ENCODE measurements around the gene AHCYL2.

AHCYL2 gene

DNA sequence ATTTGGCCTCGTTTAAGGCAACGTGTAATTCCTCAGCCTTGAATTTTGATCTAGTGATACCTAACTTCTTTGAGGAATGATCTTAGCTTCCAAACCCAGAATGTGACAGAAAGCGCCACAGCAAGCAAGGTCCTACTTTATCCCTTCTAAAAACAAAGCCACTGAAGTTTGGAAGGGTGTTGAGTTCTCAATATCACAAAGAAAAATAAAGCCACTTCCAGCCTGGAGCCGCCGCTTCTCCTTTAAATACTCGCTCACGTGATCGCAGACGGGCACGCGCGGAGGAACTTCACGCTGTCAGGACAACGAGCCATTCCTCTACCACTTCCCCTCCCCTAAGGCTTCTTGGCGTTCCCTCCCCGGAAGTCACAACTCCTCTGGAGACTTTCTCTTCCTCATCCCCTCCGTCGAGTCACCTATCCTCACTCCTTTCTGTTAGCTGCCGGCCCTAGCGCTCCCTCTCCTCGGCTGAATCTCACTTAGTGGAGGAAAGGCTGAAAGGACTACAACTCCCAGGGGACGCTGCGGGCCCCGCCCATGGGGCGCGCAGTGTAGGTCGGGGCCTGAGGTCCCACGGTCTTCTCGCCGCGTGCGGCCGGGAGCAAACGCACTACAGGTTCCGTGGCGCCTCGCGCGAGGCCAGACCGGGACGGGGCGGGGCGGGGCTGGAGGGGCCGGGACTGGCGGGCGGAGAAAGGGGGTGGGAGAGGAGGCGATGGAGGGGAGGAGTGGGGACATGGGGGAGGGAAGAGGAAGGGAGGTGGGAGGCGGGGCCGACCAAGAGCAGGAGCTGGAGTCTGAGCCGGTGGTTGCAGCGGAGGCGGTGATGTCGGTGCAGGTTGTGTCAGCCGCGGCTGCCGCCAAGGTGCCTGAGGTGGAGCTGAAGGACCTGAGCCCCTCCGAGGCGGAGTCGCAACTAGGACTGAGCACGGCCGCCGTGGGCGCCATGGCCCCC lies at the start of gene AHCYL2:
Gene AHCYL2, plus strand, starts transcription at position 780 of the 955 bp plus-strand sequence.
- DNase-seq = peak; percentile 99

- no peak for DNase-seq
Observed at GRCh38 chr7:129176916-129177710, 47.7 kb upstream of the AHCYL2 start.

DNA sequence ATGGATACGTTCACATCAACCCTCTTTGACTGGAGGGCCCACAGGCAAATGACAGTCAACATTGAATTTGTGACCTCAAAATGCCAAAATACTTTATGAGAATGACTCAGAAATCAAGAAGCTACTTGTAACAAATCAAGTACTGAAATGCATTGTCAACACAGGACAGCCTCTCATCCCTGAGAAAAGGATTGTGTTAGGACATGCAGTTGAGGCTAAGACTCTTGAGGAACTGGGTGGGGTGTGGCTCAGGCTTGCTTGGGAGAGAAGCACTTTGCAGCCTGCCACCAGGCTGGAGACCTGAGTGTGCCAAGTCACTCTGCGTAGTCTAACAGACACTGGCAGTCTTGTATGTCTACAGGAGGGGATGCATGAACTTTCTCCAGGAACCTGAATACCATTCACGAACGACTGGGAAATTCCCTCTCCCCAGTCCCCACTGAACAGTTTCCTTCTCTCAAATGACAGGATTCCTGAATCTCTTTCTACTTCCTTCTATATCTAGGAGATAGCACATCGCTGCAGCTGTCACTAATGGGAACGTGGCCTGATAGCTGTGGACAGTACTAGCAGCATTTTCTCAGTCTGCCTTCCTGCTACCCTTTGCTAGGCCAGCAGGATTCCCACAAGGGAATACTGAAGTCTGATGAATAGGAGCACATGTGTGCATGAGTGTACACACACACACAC lies 39.7 kb upstream of the AHCYL2 start:
- DNase-seq = no peak

GRCh38 chr7:129186749-129187260 lies 38.0 kb upstream of the AHCYL2 start:
- no peak for DNase-seq

- no peak for DNase-seq
Observed at GRCh38 chr7:129187681-129188371, 37.0 kb upstream of the AHCYL2 start.

GRCh38 chr7:129188372-129188891 lies 36.4 kb upstream of the AHCYL2 start, which contains the start of gene SMO:
Gene SMO (plus strand): TSS chr7:129188633. CDS start chr7:129189152, 519 bp downstream.
- peak; percentile 94 for DNase-seq

GRCh38 chr7:129188892-129189660 lies 35.8 kb upstream of the AHCYL2 start:
- DNase-seq = peak; percentile 55

- DNase-seq = no peak
Observed at GRCh38 chr7:129189661-129190310, 35.0 kb upstream of the AHCYL2 start.

- DNase-seq = no peak
Observed at GRCh38 chr7:129191272-129191671, 33.6 kb upstream of the AHCYL2 start.

DNA sequence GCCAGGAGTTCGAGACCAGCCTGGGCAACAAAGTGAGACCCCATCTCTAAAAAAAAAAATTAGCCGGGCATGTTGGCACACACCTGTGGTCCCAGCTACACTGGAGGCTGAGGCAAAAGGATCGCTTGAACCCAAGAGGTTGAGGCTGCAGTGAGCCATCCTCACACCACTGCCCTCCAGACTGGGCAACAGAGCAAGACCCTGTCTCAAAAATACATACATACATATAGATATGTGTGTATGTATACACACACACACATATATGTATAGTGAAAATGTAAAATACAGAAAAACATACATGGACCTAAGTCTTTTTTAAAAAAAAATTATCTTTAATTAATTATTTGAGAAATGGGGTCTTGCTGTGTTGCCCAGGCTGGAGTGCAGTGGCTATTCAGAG lies 30.9 kb upstream of the AHCYL2 start:
- no peak for DNase-seq

- no peak for DNase-seq
Observed at GRCh38 chr7:129197771-129198170, 27.1 kb upstream of the AHCYL2 start.

DNA sequence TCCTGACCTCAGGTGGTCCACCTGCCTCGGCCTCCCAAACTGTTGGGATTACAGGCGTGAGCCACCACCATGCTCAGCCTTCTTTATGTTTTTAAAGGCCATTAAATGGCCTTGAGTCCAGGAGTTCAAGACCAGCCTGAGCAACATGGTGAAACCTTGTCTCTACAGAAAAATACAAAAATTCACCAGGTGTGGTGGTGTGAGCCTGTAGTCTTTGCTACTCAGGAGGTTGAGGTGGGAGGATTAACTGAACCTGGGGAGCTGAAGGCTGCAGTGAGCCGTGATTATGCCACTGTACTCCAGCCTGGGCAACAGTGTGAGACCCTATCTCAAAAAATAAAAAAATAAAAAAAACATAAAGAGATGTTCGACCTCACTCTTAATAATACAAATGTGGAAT lies 25.4 kb upstream of the AHCYL2 start:
- no peak for DNase-seq

DNA sequence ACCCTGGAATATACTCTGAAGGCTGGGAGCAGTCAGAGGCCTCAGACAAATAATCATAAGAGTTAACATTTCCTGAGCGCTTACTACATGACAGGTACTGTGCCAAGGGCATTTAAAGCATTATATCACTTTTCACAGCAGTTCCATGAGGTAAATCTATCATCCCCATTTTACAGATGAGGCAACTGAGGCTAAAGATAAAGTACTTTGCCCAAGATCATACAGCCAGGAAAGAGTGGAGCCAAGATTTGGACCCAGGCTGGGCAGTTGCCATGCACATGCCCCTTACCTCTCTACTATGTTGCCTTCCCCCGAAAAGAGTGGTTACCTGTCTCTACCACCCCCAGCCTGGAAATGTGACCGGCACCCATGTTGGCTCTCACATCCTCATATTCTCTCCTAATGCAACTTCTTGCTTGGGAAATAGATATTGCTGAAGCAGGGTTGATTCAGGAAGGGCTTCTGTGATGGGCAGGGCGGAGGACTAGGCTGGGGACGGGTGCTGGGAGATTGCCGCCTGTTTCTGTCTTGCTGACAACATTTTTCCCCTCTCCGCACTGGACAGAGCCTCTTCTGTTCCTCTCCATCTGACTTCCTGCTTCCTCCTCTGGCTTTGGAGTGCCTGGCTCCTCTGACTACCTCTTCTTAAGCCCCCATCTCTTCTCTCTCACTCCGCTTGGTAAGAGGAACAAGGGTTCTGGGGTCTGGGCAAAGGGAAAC lies 22.6 kb upstream of the AHCYL2 start:
- DNase-seq = no peak

DNA sequence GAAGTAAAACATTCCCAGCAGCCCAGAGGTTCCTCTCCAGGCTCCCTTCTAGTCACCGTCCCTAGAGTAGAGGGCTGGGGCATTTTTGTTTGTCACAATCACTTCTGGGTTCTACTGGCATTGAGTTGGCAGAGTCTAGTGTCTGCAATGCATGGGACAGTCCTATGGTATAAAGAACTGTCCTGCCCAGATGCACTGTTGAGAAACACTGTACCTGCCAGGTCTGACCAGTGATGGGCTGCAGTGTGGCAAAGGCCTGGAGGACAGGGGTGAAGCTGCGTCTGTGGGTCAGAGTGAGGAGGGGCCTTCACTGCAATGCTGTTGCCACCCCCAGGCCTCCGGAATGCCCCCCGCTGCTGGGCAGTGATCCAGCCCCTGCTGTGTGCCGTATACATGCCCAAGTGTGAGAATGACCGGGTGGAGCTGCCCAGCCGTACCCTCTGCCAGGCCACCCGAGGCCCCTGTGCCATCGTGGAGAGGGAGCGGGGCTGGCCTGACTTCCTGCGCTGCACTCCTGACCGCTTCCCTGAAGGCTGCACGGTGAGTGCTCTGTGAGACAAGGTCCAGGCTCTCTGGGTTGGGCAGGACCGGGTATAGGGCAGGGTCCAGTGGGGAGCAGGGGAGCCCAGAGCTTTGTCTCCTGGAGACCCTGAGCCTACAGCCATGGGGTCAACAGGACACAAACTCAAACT lies 21.6 kb upstream of the AHCYL2 start:
- no peak for DNase-seq

- DNase-seq = no peak
Observed at GRCh38 chr7:129205126-129205818, 19.6 kb upstream of the AHCYL2 start.

DNA sequence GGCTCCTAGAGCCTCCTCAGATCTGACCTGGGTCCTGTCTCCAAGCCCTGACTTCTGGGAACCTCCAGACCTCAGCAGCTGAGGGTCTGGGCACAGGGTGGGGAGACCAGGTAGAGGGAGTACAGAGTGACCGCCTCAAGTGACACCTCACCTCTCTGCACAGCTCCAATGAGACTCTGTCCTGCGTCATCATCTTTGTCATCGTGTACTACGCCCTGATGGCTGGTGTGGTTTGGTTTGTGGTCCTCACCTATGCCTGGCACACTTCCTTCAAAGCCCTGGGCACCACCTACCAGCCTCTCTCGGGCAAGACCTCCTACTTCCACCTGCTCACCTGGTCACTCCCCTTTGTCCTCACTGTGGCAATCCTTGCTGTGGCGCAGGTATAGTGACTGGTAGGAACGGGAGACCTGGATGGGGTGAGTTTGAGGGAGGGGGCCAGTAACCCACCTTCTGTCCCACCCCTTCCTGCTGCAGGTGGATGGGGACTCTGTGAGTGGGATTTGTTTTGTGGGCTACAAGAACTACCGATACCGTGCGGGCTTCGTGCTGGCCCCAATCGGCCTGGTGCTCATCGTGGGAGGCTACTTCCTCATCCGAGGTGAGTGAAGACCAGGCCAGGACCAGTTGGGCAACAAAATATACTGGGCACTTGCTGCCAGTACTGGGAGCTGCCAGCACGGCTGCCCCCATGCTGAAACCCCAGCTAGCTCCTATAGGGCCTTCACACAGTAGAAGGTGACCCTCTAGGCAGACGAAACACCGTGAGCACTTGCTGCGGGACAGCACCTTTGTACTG lies 18.6 kb upstream of the AHCYL2 start:
- no peak for DNase-seq

GRCh38 chr7:129208667-129209066 lies 16.2 kb upstream of the AHCYL2 start:
- DNase-seq = no peak
